ENCODE results near the gene SLC2A9. TPM values are rescaled to one million over a fixed set of nuclear protein-coding genes. Genes with fewer than 3 reads are reported as not detected.

The SLC2A9 gene
- total RNA-seq, 1 donor from 2014 or later = 3.4 TPM

GRCh38 chr4:9849538-9849920, 171.8 kb downstream of the SLC2A9 start:
- Mint-ChIP-seq H3K27ac (no peak overlapping the region), H3K27me3 (ENCODE audit: insufficient read depth) (peaks cover 7% of the 10 kb centered on the region), H3K36me3 (ENCODE audit: low read depth) (no peaks in the 10 kb centered on the region), H3K4me3 (no peak overlapping the region), H3K4me1 (ENCODE audit: low read depth) (no peaks in the 10 kb centered on the region), H3K9me3 (no peaks in the 10 kb centered on the region)
- intact Hi-C loops (cut with micrococcal nuclease) = no loop called here
- no peak for DNase-seq (ENCODE audit: low spot score)

- H3K4me3 Mint-ChIP-seq = no peak overlapping the region
- H3K4me1 Mint-ChIP-seq (ENCODE audit: low read depth) = no peaks in the 10 kb centered on the region
- peaks cover 3% of the 10 kb centered on the region for H3K27me3 Mint-ChIP-seq (ENCODE audit: insufficient read depth)
- intact Hi-C loops (cut with micrococcal nuclease) = no loop called here
- no peak for DNase-seq (ENCODE audit: low spot score)
- no peaks in the 10 kb centered on the region for H3K36me3 Mint-ChIP-seq (ENCODE audit: low read depth)
- H3K27ac Mint-ChIP-seq = no peak overlapping the region
- no peaks in the 10 kb centered on the region for H3K9me3 Mint-ChIP-seq
Observed at GRCh38 chr4:9847968-9848748, 173.1 kb downstream of the SLC2A9 start.

- H3K9me3 Mint-ChIP-seq = peaks cover 11% of the 10 kb centered on the region
- H3K27ac Mint-ChIP-seq = no peak overlapping the region
- H3K27me3 Mint-ChIP-seq (ENCODE audit: insufficient read depth) = peaks cover 3% of the 10 kb centered on the region
- H3K4me1 Mint-ChIP-seq (ENCODE audit: low read depth) = no peaks in the 10 kb centered on the region
- no peak for DNase-seq (ENCODE audit: low spot score)
- intact Hi-C loops (cut with micrococcal nuclease) = no loop called here
- no peak overlapping the region for H3K4me3 Mint-ChIP-seq
- H3K36me3 Mint-ChIP-seq (ENCODE audit: low read depth) = no peaks in the 10 kb centered on the region
Observed at GRCh38 chr4:9845791-9846493, 175.4 kb downstream of the SLC2A9 start.

GRCh38 chr4:9841072-9841471, 180.2 kb downstream of the SLC2A9 start:
- no peaks in the 10 kb centered on the region for H3K4me1 Mint-ChIP-seq (ENCODE audit: low read depth)
- no peaks in the 10 kb centered on the region for H3K36me3 Mint-ChIP-seq (ENCODE audit: low read depth)
- no peak overlapping the region for H3K27ac Mint-ChIP-seq
- peaks cover 12% of the 10 kb centered on the region for H3K27me3 Mint-ChIP-seq (ENCODE audit: insufficient read depth)
- H3K4me3 Mint-ChIP-seq = no peak overlapping the region
- H3K9me3 Mint-ChIP-seq = peaks cover 16% of the 10 kb centered on the region
- DNase-seq (ENCODE audit: low spot score) = no peak
- intact Hi-C loops (cut with micrococcal nuclease) = no loop called here

- no peak overlapping the region for H3K27ac Mint-ChIP-seq
- peaks cover 9% of the 10 kb centered on the region for H3K27me3 Mint-ChIP-seq (ENCODE audit: insufficient read depth)
- H3K4me1 Mint-ChIP-seq (ENCODE audit: low read depth) = no peaks in the 10 kb centered on the region
- no peak for DNase-seq (ENCODE audit: low spot score)
- H3K9me3 Mint-ChIP-seq = peaks cover under 1% of the 10 kb centered on the region
- no peaks in the 10 kb centered on the region for H3K36me3 Mint-ChIP-seq (ENCODE audit: low read depth)
- intact Hi-C loops (cut with micrococcal nuclease) = no loop called here
- no peak overlapping the region for H3K4me3 Mint-ChIP-seq
Observed at GRCh38 chr4:9835430-9835829, 185.9 kb downstream of the SLC2A9 start.

- Mint-ChIP-seq H3K36me3 (ENCODE audit: low read depth) (no peaks in the 10 kb centered on the region), H3K9me3 (no peaks in the 10 kb centered on the region), H3K27ac (no peak overlapping the region), H3K4me3 (no peak overlapping the region), H3K27me3 (ENCODE audit: insufficient read depth) (peaks cover 12% of the 10 kb centered on the region), H3K4me1 (ENCODE audit: low read depth) (no peaks in the 10 kb centered on the region)
- intact Hi-C loops (cut with micrococcal nuclease) = no loop called here
- DNase-seq (ENCODE audit: low spot score) = no peak
Observed at GRCh38 chr4:9833421-9833820, 187.9 kb downstream of the SLC2A9 start.

- DNase-seq (ENCODE audit: low spot score) = no peak
- no peaks in the 10 kb centered on the region for H3K4me1 Mint-ChIP-seq (ENCODE audit: low read depth)
- H3K27me3 Mint-ChIP-seq (ENCODE audit: insufficient read depth) = peaks cover 8% of the 10 kb centered on the region
- no peaks in the 10 kb centered on the region for H3K9me3 Mint-ChIP-seq
- intact Hi-C loops (cut with micrococcal nuclease) = no loop called here
- no peaks in the 10 kb centered on the region for H3K36me3 Mint-ChIP-seq (ENCODE audit: low read depth)
- H3K4me3 Mint-ChIP-seq = no peak overlapping the region
- H3K27ac Mint-ChIP-seq = no peak overlapping the region
Observed at GRCh38 chr4:9832640-9833039, 188.7 kb downstream of the SLC2A9 start.

- Mint-ChIP-seq H3K27me3 (ENCODE audit: insufficient read depth) (peaks cover 12% of the 10 kb centered on the region), H3K4me3 (no peak overlapping the region), H3K4me1 (ENCODE audit: low read depth) (peaks cover 14% of the 10 kb centered on the region), H3K27ac (no peak overlapping the region), H3K9me3 (no peaks in the 10 kb centered on the region), H3K36me3 (ENCODE audit: low read depth) (no peaks in the 10 kb centered on the region)
- intact Hi-C loops (cut with micrococcal nuclease) = loop anchor here (5.0 kb wide), 1 partner anchor 191 kb away; no protein-coding TSS in a partner anchor
- DNase-seq (ENCODE audit: low spot score) = no peak
Observed at GRCh38 chr4:9826551-9826950, 194.7 kb downstream of the SLC2A9 start.

- no peak overlapping the region for H3K27ac Mint-ChIP-seq
- no peaks in the 10 kb centered on the region for H3K36me3 Mint-ChIP-seq (ENCODE audit: low read depth)
- peak; percentile 21 for DNase-seq (ENCODE audit: low spot score)
- H3K9me3 Mint-ChIP-seq = no peaks in the 10 kb centered on the region
- intact Hi-C loops (cut with micrococcal nuclease) = loop anchor here (1.0 to 5.0 kb wide), 3 partner anchors 12 to 192 kb away; no protein-coding TSS in a partner anchor
- peaks cover 19% of the 10 kb centered on the region for H3K27me3 Mint-ChIP-seq (ENCODE audit: insufficient read depth)
- H3K4me1 Mint-ChIP-seq (ENCODE audit: low read depth) = peaks cover 14% of the 10 kb centered on the region
- no peak overlapping the region for H3K4me3 Mint-ChIP-seq
Observed at GRCh38 chr4:9825049-9825448, 196.2 kb downstream of the SLC2A9 start.

- Mint-ChIP-seq H3K9me3 (no peaks in the 10 kb centered on the region), H3K4me3 (no peak overlapping the region), H3K4me1 (ENCODE audit: low read depth) (peaks cover 8% of the 10 kb centered on the region), H3K27me3 (ENCODE audit: insufficient read depth) (peaks cover 30% of the 10 kb centered on the region), H3K36me3 (ENCODE audit: low read depth) (no peaks in the 10 kb centered on the region), H3K27ac (no peak overlapping the region)
- no peak for DNase-seq (ENCODE audit: low spot score)
- intact Hi-C loops (cut with micrococcal nuclease) = no loop called here
Observed at GRCh38 chr4:9820343-9820742, 201.0 kb downstream of the SLC2A9 start.

GRCh38 chr4:9816285-9816684, 205.0 kb downstream of the SLC2A9 start:
- intact Hi-C loops (cut with micrococcal nuclease) = loop anchor here (10.0 kb wide), 1 partner anchor 919 kb away; no protein-coding TSS in a partner anchor
- H3K36me3 Mint-ChIP-seq (ENCODE audit: low read depth) = no peaks in the 10 kb centered on the region
- no peak overlapping the region for H3K27ac Mint-ChIP-seq
- peaks cover 13% of the 10 kb centered on the region for H3K4me1 Mint-ChIP-seq (ENCODE audit: low read depth)
- H3K27me3 Mint-ChIP-seq (ENCODE audit: insufficient read depth) = peaks cover 34% of the 10 kb centered on the region
- no peak for DNase-seq (ENCODE audit: low spot score)
- no peak overlapping the region for H3K4me3 Mint-ChIP-seq
- no peaks in the 10 kb centered on the region for H3K9me3 Mint-ChIP-seq

- DNase-seq (ENCODE audit: low spot score) = peak; percentile 8
Observed at GRCh38 chr4:9812501-9813340, 208.6 kb downstream of the SLC2A9 start.

More at GRCh38 chr4:9812501-9813340, 208.6 kb downstream of the SLC2A9 start:
- no peak overlapping the region for H3K4me3 Mint-ChIP-seq
- H3K27me3 Mint-ChIP-seq (ENCODE audit: insufficient read depth) = peaks cover 28% of the 10 kb centered on the region
- intact Hi-C loops (cut with micrococcal nuclease) = loop anchor here (1.0 to 10.0 kb wide), 4 partner anchors 13 to 922 kb away; no protein-coding TSS in a partner anchor
- H3K27ac Mint-ChIP-seq = no peak overlapping the region
- no peaks in the 10 kb centered on the region for H3K36me3 Mint-ChIP-seq (ENCODE audit: low read depth)
- peaks cover 13% of the 10 kb centered on the region for H3K4me1 Mint-ChIP-seq (ENCODE audit: low read depth)
- H3K9me3 Mint-ChIP-seq = no peaks in the 10 kb centered on the region
